ENCODE results near the gene LIPA. TPM values are rescaled to one million over a fixed set of nuclear protein-coding genes. Genes with fewer than 3 reads are reported as not detected.

The LIPA gene
- total RNA-seq, 1 experiment from 2014 or later, result 47.3 TPM

DNA sequence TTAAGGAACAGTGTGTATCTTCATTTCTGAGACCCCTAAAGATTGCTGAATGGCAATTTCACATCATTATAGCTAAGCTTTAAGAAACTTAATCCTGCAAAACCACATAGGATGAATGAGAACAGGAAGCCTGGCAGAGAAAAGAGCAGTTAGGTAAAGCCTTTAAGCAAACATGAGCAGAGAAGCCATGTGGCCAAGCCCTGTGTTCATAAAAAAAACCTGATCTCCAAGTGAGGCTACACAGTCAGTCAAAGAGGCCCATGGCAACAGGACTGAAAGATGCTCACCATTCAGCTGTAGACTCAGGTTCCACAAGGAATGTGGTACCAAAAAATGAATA, 9.3 kb downstream of the LIPA start:
- ATAC-seq, result peak; percentile 20; the same call in 1 of the 2 replicates
- no peaks in the 10 kb centered on the region for H3K9me3 Mint-ChIP-seq
- ChIA-PET POLR2A (no interaction called here), CTCF (interaction anchor here (1.2 to 3.4 kb wide), 2 partner anchors 9 to 24 kb away, joined by 7 to 11 read pairs; partner anchors contain the start of gene LIPA)
- TF ChIP-seq GTF2I (CRISPR knock-in tag; conservative IDR thresholded peaks at IDR 0.05), result no peak
- TF ChIP-seq ELF4 (CRISPR knock-in tag; IDR thresholded peaks at IDR 0.05; ENCODE audit: low read depth), result no peak
- TF ChIP-seq ZNF232 (CRISPR knock-in tag; IDR thresholded peaks at IDR 0.05), result no peak
- TF ChIP-seq, protein P1, sequence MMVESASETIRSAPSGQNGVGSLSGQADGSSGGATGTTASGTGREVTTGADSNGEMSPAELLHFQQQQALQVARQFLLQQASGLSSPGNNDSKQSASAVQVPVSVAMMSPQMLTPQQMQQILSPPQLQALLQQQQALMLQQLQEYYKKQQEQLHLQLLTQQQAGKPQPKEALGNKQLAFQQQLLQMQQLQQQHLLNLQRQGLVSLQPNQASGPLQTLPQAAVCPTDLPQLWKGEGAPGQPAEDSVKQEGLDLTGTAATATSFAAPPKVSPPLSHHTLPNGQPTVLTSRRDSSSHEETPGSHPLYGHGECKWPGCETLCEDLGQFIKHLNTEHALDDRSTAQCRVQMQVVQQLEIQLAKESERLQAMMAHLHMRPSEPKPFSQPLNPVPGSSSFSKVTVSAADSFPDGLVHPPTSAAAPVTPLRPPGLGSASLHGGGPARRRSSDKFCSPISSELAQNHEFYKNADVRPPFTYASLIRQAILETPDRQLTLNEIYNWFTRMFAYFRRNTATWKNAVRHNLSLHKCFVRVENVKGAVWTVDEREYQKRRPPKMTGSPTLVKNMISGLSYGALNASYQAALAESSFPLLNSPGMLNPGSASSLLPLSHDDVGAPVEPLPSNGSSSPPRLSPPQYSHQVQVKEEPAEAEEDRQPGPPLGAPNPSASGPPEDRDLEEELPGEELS (CRISPR knock-in tag; IDR thresholded peaks at IDR 0.05), result no peak
- TF ChIP-seq CREB1 (CRISPR knock-in tag; IDR thresholded peaks at IDR 0.05), result no peak
- TF ChIP-seq, protein P2, sequence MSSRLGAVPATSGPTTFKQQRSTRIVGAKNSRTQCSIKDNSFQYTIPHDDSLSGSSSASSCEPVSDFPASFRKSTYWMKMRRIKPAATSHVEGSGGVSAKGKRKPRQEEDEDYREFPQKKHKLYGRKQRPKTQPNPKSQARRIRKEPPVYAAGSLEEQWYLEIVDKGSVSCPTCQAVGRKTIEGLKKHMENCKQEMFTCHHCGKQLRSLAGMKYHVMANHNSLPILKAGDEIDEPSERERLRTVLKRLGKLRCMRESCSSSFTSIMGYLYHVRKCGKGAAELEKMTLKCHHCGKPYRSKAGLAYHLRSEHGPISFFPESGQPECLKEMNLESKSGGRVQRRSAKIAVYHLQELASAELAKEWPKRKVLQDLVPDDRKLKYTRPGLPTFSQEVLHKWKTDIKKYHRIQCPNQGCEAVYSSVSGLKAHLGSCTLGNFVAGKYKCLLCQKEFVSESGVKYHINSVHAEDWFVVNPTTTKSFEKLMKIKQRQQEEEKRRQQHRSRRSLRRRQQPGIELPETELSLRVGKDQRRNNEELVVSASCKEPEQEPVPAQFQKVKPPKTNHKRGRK (CRISPR knock-in tag; IDR thresholded peaks at IDR 0.05; ENCODE audit: borderline replicate concordance), result no peak
- TF ChIP-seq SOX15 (CRISPR knock-in tag; IDR thresholded peaks at IDR 0.05), result no peak
- no peak for TF ChIP-seq OVOL2 (CRISPR knock-in tag; IDR thresholded peaks at IDR 0.05; ENCODE audit: borderline replicate concordance)
- no peak for TF ChIP-seq ESRRA (CRISPR knock-in tag; IDR thresholded peaks at IDR 0.05; ENCODE audit: borderline replicate concordance)
- no peak for TF ChIP-seq TP53 (CRISPR knock-in tag; IDR thresholded peaks at IDR 0.05)
- TF ChIP-seq, protein P3, sequence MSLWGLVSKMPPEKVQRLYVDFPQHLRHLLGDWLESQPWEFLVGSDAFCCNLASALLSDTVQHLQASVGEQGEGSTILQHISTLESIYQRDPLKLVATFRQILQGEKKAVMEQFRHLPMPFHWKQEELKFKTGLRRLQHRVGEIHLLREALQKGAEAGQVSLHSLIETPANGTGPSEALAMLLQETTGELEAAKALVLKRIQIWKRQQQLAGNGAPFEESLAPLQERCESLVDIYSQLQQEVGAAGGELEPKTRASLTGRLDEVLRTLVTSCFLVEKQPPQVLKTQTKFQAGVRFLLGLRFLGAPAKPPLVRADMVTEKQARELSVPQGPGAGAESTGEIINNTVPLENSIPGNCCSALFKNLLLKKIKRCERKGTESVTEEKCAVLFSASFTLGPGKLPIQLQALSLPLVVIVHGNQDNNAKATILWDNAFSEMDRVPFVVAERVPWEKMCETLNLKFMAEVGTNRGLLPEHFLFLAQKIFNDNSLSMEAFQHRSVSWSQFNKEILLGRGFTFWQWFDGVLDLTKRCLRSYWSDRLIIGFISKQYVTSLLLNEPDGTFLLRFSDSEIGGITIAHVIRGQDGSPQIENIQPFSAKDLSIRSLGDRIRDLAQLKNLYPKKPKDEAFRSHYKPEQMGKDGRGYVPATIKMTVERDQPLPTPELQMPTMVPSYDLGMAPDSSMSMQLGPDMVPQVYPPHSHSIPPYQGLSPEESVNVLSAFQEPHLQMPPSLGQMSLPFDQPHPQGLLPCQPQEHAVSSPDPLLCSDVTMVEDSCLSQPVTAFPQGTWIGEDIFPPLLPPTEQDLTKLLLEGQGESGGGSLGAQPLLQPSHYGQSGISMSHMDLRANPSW (CRISPR knock-in tag; conservative IDR thresholded peaks at IDR 0.05; ENCODE audit: low read depth), result no peak
- TF ChIP-seq, protein P4, sequence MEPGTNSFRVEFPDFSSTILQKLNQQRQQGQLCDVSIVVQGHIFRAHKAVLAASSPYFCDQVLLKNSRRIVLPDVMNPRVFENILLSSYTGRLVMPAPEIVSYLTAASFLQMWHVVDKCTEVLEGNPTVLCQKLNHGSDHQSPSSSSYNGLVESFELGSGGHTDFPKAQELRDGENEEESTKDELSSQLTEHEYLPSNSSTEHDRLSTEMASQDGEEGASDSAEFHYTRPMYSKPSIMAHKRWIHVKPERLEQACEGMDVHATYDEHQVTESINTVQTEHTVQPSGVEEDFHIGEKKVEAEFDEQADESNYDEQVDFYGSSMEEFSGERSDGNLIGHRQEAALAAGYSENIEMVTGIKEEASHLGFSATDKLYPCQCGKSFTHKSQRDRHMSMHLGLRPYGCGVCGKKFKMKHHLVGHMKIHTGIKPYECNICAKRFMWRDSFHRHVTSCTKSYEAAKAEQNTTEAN (CRISPR knock-in tag; IDR thresholded peaks at IDR 0.05), result no peak
- no peak for TF ChIP-seq ZNF423 (CRISPR knock-in tag; IDR thresholded peaks at IDR 0.05)
- TF ChIP-seq, protein P5, sequence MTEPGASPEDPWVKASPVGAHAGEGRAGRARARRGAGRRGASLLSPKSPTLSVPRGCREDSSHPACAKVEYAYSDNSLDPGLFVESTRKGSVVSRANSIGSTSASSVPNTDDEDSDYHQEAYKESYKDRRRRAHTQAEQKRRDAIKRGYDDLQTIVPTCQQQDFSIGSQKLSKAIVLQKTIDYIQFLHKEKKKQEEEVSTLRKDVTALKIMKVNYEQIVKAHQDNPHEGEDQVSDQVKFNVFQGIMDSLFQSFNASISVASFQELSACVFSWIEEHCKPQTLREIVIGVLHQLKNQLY (CRISPR knock-in tag; IDR thresholded peaks at IDR 0.05), result no peak
- TF ChIP-seq, protein P6, sequence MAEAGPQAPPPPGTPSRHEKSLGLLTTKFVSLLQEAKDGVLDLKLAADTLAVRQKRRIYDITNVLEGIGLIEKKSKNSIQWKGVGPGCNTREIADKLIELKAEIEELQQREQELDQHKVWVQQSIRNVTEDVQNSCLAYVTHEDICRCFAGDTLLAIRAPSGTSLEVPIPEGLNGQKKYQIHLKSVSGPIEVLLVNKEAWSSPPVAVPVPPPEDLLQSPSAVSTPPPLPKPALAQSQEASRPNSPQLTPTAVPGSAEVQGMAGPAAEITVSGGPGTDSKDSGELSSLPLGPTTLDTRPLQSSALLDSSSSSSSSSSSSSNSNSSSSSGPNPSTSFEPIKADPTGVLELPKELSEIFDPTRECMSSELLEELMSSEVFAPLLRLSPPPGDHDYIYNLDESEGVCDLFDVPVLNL (CRISPR knock-in tag; IDR thresholded peaks at IDR 0.05; ENCODE audit: borderline replicate concordance, low read depth), result no peak
- H3K36me3 Mint-ChIP-seq, result peaks cover 4% of the 10 kb centered on the region; the same call in 1 of the 2 replicates
- H3K27me3 Mint-ChIP-seq (ENCODE audit: low read depth), result no peaks in the 10 kb centered on the region
- DNase-seq (ENCODE audit: low spot score), result no peak
- peak overlapping the region; percentile 76 for H3K27ac Mint-ChIP-seq
- H3K4me3 Mint-ChIP-seq, result no peak overlapping the region
- peaks cover 56% of the 10 kb centered on the region for H3K4me1 Mint-ChIP-seq
